Small intestine (tissue), 7 donors: ENCODE data around the gene PRAC2. TPM values are rescaled to one million over a fixed set of nuclear protein-coding genes. Genes with fewer than 3 reads are reported as not detected.
A peak's percentile ranks its signal among the peaks of the same experiment; 100 is the strongest.
"Not testable (repeated sequence)": the region's sequence is repeated elsewhere in the genome, so short reads cannot be mapped to it uniquely, and the experiment has no call there.

Experiments used
- DNase-seq, 2 donors: peaks; one replicate each; pipeline versions ENCODE4 v3.0.0 to v3.0.0-alpha.2; 2013
- FAIRE-seq: peaks from 2 replicates; lab custom pipeline; 2012; peaks lifted over from hg19 to GRCh38; lab: Jason Lieb, UNC
- H3K27ac ChIP-seq, 3 donors: one replicate each; pipeline ENCODE4 v1.5.1; 2013; ENCODE audit warnings: low read length in 2 of 3, mild to moderate bottlenecking in 2 of 3, control low read depth in 1 of 3, inconsistent platforms in 1 of 3, low read depth in 1 of 3, moderate library complexity in 1 of 3
- H3K27me3 ChIP-seq, 3 donors: one replicate each; pipeline ENCODE4 v1.6.1; 2013; ENCODE audit warnings: low read length in 3 of 3, inconsistent platforms in 1 of 3; ENCODE audit not compliant: control insufficient read depth in 3 of 3, insufficient read depth in 3 of 3
- H3K36me3 ChIP-seq, 3 donors: one replicate each; pipeline ENCODE4 v1.6.1; 2013; ENCODE audit warnings: low read length in 3 of 3, inconsistent platforms in 1 of 3, low read depth in 1 of 3, mild to moderate bottlenecking in 1 of 3, moderate library complexity in 1 of 3; ENCODE audit not compliant: control insufficient read depth in 3 of 3, insufficient read depth in 2 of 3
- H3K4me1 ChIP-seq, 3 donors: one replicate each; pipeline ENCODE4 v1.6.1; 2013; ENCODE audit warnings: low read length in 2 of 3, inconsistent platforms in 1 of 3, low read depth in 1 of 3, mild to moderate bottlenecking in 1 of 3, moderate library complexity in 1 of 3; ENCODE audit not compliant: control insufficient read depth in 3 of 3, insufficient read depth in 2 of 3
- H3K4me3 ChIP-seq, 3 donors: one replicate each; pipeline ENCODE4 v1.5.1; 2013; ENCODE audit warnings: low read length in 3 of 3, control low read depth in 1 of 3, inconsistent platforms in 1 of 3, low read depth in 1 of 3, mild to moderate bottlenecking in 1 of 3, moderate library complexity in 1 of 3
- H3K9me3 ChIP-seq, 2 donors: one replicate each; pipeline ENCODE4 v1.6.1; 2013; ENCODE audit warnings: low read depth in 1 of 2, low read length in 1 of 2; ENCODE audit not compliant: control insufficient read depth in 2 of 2, insufficient read depth in 1 of 2
- WGBS, 3 donors: extraction: QIAGEN DNeasy Blood & Tissue Kit; methylation state at CpG; one replicate each; pipeline ENCODE4 v1.1.7; 2013; 5-methylcytosine and 5-hydroxymethylcytosine counted together
- polyA plus RNA-seq, 4 donors: library from polyadenylated mRNA; stranded (reverse) in 3 of 4; unstranded in 1 of 4; fragments of 200-250 nt in 3 of 4; fragments of 120-200 nt in 1 of 4; gene quantifications; one replicate each; pipeline versions ENCODE4 v1.2.1 to v1.2.3, GENCODE V29; 2013
- donor health status: healthy with polysubstance abuse.
- donor health status: control.
- donor health status: control.
- donor health status: Bipolar disorder and iron deficiency.
- donor health status: healthy.

Gene PRAC2
- polyA plus RNA-seq, 4 donors = not detected

GRCh38 chr17:48693178-48693577 is 29.8 kb upstream of the PRAC2 start:
- no peak for FAIRE-seq
- no peak overlapping the region for H3K27ac ChIP-seq
- H3K4me1 ChIP-seq = no peaks in the 10 kb centered on the region
- peaks cover 0 to 6% of the 10 kb centered on the region in 2 donors for H3K9me3 ChIP-seq
- H3K36me3 ChIP-seq = no peaks in the 10 kb centered on the region
- H3K27me3 ChIP-seq = peaks cover 0 to 28% (median 5%) of the 10 kb centered on the region in 3 donors
- DNase-seq = no peak
- 21 to 33% (median 32%) methylated on average over 1 of the region's 1 CpG for WGBS, 3 donors
- H3K4me3 ChIP-seq = no peak overlapping the region

GRCh38 chr17:48701864-48702532 is 21.0 kb upstream of the PRAC2 start:
- H3K27me3 ChIP-seq = peaks cover 0 to 50% (median 16%) of the 10 kb centered on the region in 3 donors
- H3K27ac ChIP-seq = no peak overlapping the region
- H3K9me3 ChIP-seq = no peaks in the 10 kb centered on the region
- no peak overlapping the region for H3K4me3 ChIP-seq
- H3K36me3 ChIP-seq = no peaks in the 10 kb centered on the region
- FAIRE-seq (no peak), DNase-seq (no peak)
- 89 to 94% (median 90%) methylated on average over 10 of the region's 10 CpGs for WGBS, 3 donors
- no peaks in the 10 kb centered on the region for H3K4me1 ChIP-seq

- Histone ChIP-seq H3K9me3 (no peaks in the 10 kb centered on the region), H3K36me3 (no peaks in the 10 kb centered on the region), H3K4me1 (no peaks in the 10 kb centered on the region), H3K27ac (no peak overlapping the region), H3K27me3 (peaks cover 0 to 72% (median 18%) of the 10 kb centered on the region in 3 donors), H3K4me3 (no peak overlapping the region)
- DNase-seq (no peak), FAIRE-seq (no peak)
- WGBS, 3 donors = 73 to 78% (median 75%) methylated on average over 11 of the region's 11 CpGs
These were observed 18.4 kb upstream of the PRAC2 start for GRCh38 chr17:48704361-48705248.

- H3K36me3 ChIP-seq = no peaks in the 10 kb centered on the region
- no peak overlapping the region for H3K4me3 ChIP-seq
- no peaks in the 10 kb centered on the region for H3K4me1 ChIP-seq
- 53 to 61% (median 55%) methylated on average over 4 of the region's 4 CpGs for WGBS, 3 donors
- H3K27ac ChIP-seq = no peak overlapping the region
- FAIRE-seq = no peak
- peaks cover 5 to 84% (median 18%) of the 10 kb centered on the region in 3 donors for H3K27me3 ChIP-seq
- no peak for DNase-seq
- H3K9me3 ChIP-seq = no peaks in the 10 kb centered on the region
These were observed 11.9 kb upstream of the PRAC2 start for GRCh38 chr17:48711128-48711527.

GRCh38 chr17:48715496-48716399 is 7.2 kb upstream of the PRAC2 start:
- Histone ChIP-seq H3K27ac (no peak overlapping the region), H3K4me1 (no peaks in the 10 kb centered on the region), H3K9me3 (no peaks in the 10 kb centered on the region), H3K27me3 (peaks cover 5 to 86% (median 43%) of the 10 kb centered on the region in 3 donors), H3K36me3 (no peaks in the 10 kb centered on the region), H3K4me3 (no peak overlapping the region)
- 16 to 29% (median 24%) methylated on average over 5 of the region's 5 CpGs for WGBS, 3 donors
- FAIRE-seq = no peak
- DNase-seq = no peak

- H3K4me3 ChIP-seq, DNase-seq, FAIRE-seq, H3K9me3 ChIP-seq, H3K4me1 ChIP-seq, H3K36me3 ChIP-seq, H3K27ac ChIP-seq: not testable (repeated sequence)
- WGBS, 3 donors = 56 to 72% (median 56%) methylated on average over 3 of the region's 3 CpGs
- H3K27me3 ChIP-seq = peaks cover 5 to 86% (median 43%) of the 10 kb centered on the region in 3 donors
These were observed 6.4 kb upstream of the PRAC2 start for GRCh38 chr17:48716549-48716948.

GRCh38 chr17:48717367-48718226 is 5.4 kb upstream of the PRAC2 start:
- Histone ChIP-seq H3K27me3 (peaks cover 2 to 87% (median 52%) of the 10 kb centered on the region in 3 donors), H3K4me3 (peak overlapping the region in 1 of 3 donors; percentile 34), H3K36me3 (no peaks in the 10 kb centered on the region), H3K9me3 (peaks cover 0 to 3% of the 10 kb centered on the region in 2 donors), H3K27ac (no peak overlapping the region), H3K4me1 (no peaks in the 10 kb centered on the region)
- peak in 1 of 2 donors; percentile 26 for DNase-seq
- no peak for FAIRE-seq
- 9 to 14% (median 11%) methylated on average over 10 of the region's 10 CpGs for WGBS, 3 donors
